GM21619 (cell line): ENCODE results near the gene GNLY.

Source experiments
- ATAC-seq: cut with Tn5 transposase; IDR thresholded peaks from one replicate; pipeline ENCODE4 v1.9.1; 2021; ENCODE audit not compliant: unreplicated experiment

GNLY gene

GRCh38 chr2:85741211-85741832 lies 47.2 kb downstream of the GNLY start:
- ATAC-seq = no peak

- ATAC-seq = no peak
These were observed 47.8 kb downstream of the GNLY start for GRCh38 chr2:85741833-85742455.

GRCh38 chr2:85743304-85743978 lies 49.3 kb downstream of the GNLY start:
- no peak for ATAC-seq

GRCh38 chr2:85744055-85744454 lies 49.9 kb downstream of the GNLY start:
- no peak for ATAC-seq

GRCh38 chr2:85744741-85745601 lies 50.8 kb downstream of the GNLY start:
- ATAC-seq = no peak

GRCh38 chr2:85745619-85746018 lies 51.5 kb downstream of the GNLY start:
- no peak for ATAC-seq

GRCh38 chr2:85746321-85747004 lies 52.3 kb downstream of the GNLY start:
- ATAC-seq = no peak

GRCh38 chr2:85747441-85747840 lies 53.3 kb downstream of the GNLY start:
- no peak for ATAC-seq

GRCh38 chr2:85748039-85748734 lies 54.0 kb downstream of the GNLY start:
- peak; percentile 58 for ATAC-seq
